H1 (cell line): ENCODE data around the gene SLC25A24.

ENCODE experiments used
- CTCF ChIP-seq, 3 experiments: IDR thresholded peaks; 1 replicate in 2 of 3; 2 replicates in 1 of 3; pipeline versions ENCODE4 v1.5.1 to v1.6.1; 2011; ENCODE audit warnings: low read length in 3 of 3, mild to moderate bottlenecking in 3 of 3, inconsistent platforms in 2 of 3, low read depth in 1 of 3, moderate library complexity in 1 of 3; ENCODE audit not compliant: insufficient read depth in 1 of 3; ENCODE audit errors: control extremely low read depth in 1 of 3
- GTF2F1 ChIP-seq: IDR thresholded peaks from 2 replicates; pipeline ENCODE4 v1.6.1; 2012; ENCODE audit warnings: low read depth, low read length, improper control_type of control experiment, borderline replicate concordance

DNA sequence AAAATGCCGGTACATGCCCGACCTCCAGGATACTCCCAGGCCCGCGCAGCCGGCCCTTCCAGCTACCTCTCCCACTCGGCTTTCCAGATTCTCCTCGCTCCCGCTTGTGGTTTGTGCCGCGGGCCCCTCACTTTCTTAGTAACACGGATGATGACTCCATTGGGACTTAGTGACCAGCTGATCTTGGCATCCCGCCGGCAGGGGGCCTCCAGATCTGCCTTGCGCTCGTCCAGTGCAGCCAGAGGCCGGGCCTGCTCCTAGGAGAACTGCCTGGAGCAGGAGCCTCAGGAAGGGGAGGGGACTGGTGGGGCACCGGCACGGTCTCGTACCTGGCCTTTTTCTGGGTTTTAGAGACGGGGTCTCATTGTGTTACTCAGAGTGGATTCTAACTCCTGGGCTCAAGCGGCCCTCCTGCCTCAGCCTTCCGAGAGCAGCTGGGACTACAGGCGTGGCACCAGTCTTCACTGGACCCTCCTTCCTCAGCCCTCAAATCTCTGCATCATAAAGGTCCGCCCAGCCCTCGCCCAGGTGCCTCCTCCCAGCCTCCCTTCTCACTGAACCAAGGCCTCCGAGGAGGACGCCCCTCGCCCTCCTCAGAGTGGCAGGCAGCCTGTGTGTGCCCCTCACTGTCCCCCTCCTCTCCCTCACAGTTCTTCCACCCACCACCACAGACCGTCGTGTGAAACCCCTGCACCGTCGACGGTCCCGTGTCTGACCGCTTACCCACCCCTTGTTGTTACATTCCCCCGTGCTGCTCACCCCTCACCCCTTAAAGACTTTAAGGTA, 78.6 kb downstream of the SLC25A24 start:
- TF ChIP-seq GTF2F1 (no peak), CTCF (IDR thresholded peaks at IDR 0.05; ENCODE audit: control extremely low read depth in 1 of 3, insufficient read depth in 1 of 3, low read depth in 1 of 3, low read length in 3 of 3) (peak in 1 of 3 experiments; percentile 2; a peak in 1 of 4 replicates)
